ENCODE data around the gene SRP54. TPM values are rescaled to one million over a fixed set of nuclear protein-coding genes. Genes with fewer than 3 reads are reported as not detected.

The SRP54 gene
- total and polyA plus RNA-seq, 2 of the 13 experiments (the other 11 are each of a cell fraction or from before 2014, with no cell fraction given) = 42.2 to 207 TPM

- TF ChIP-seq CSRNP1 (CRISPR knock-in tag; IDR thresholded peaks at IDR 0.05) (peak; percentile 99), TP53 (CRISPR knock-in tag; conservative IDR thresholded peaks at IDR 0.05) (peak; percentile 82; the same call in 1 of the 2 replicates), PAX8 (CRISPR knock-in tag; IDR thresholded peaks at IDR 0.05; ENCODE audit: borderline replicate concordance) (peak; percentile 76; the same call in 1 of the 2 replicates), IKZF4 (CRISPR knock-in tag; IDR thresholded peaks at IDR 0.05; ENCODE audit: borderline replicate concordance, low read depth, not compliant biosample characterization) (peak; percentile 89), ZNF792 (CRISPR knock-in tag; IDR thresholded peaks at IDR 0.05) (peak; percentile 98), FOXM1 (CRISPR knock-in tag; IDR thresholded peaks at IDR 0.05) (0 out of 2 replicates have a peak, but pooled peaks have one; percentile 53), ZNF737 (CRISPR knock-in tag; IDR thresholded peaks at IDR 0.05; ENCODE audit: borderline replicate concordance) (no peak), AGO2 (optimal IDR thresholded peaks at IDR 0.05; ENCODE audit: low read depth, low read length) (peak; percentile 73), USF2 (IDR thresholded peaks at IDR 0.05; ENCODE audit: low read depth, low read length) (peak; percentile 80), USF2 (CRISPR knock-in tag; IDR thresholded peaks at IDR 0.05; ENCODE audit: borderline replicate concordance) (peak; percentile 91), ZNF503 (CRISPR knock-in tag; IDR thresholded peaks at IDR 0.05) (peak; percentile 78), RFX5 (IDR thresholded peaks at IDR 0.05; ENCODE audit: low read depth, low read length) (peak; percentile 37), ATF5 (CRISPR knock-in tag; IDR thresholded peaks at IDR 0.05; ENCODE audit: low read depth) (peak; percentile 90), PAXIP1 (CRISPR knock-in tag; conservative IDR thresholded peaks at IDR 0.05) (peak; percentile 87), ZNF790 (CRISPR knock-in tag; IDR thresholded peaks at IDR 0.05; ENCODE audit: borderline replicate concordance) (peak; percentile 98), ZC3H4 (CRISPR knock-in tag; IDR thresholded peaks at IDR 0.05; ENCODE audit: borderline replicate concordance) (peak; percentile 89), SNAPC5 (CRISPR knock-in tag; IDR thresholded peaks at IDR 0.05; ENCODE audit: borderline replicate concordance) (peak; percentile 96; the same call in 1 of the 2 replicates)
Measured at GRCh38 chr14:34982421-34983147, at the start of gene SRP54 (continued).
